Panc1 (cell line): ENCODE results near the gene SLC2A14.
"Not testable (repeated sequence)": the region's sequence is repeated elsewhere in the genome, so short reads cannot be mapped to it uniquely, and the experiment has no call there.

Source experiments
- POLR2AphosphoS5 ChIP-seq: IDR thresholded peaks from 2 replicates; pipeline ENCODE4 v1.6.1; 2012; ENCODE audit warnings: mild to moderate bottlenecking, low read depth, low read length, moderate library complexity
- TF ChIP-seq, protein P1 (sequence below): fragments of 450-650 bp; IDR thresholded peaks from 2 replicates; pipeline ENCODE4 v1.5.1; 2017; ENCODE audit warnings: mild to moderate bottlenecking

DNA sequence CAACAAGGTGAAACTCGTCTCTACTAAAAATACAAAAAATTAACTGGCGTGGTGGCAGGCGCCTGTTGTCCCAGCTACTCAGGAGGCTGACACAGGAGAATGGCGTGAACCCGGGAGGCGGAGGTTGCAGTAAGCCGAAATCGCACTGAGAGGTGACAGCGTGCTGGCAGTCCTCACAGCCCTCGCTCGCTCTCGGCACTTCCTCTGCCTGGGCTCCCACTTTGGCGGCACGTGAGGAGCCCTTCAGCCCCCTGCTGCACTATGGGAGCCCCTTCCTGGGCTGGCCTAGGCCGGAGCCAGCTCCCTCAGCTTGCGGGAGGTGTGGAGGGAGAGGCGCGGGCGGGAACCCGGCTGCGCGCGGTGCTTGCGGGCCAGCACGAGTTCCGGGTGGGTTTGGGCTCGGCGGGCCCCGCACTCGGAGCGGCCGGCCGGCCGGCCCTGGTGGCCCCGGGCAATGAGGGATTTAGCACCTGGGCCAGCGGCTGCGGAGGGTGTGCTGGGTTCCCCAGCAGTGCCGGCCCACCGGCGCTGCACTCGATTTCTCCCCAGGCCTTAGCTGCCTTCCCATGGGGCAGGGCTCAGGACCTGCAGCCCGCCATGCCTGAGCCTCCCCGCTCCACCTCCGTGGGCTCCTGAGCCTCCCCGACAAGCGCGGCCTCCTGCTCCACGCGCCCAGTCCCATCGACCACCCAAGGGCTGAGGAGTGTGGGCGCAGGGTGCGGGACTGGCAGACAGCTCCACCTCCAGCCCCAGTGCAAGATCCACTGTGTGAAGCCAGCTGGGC lies 8.4 kb upstream of the SLC2A14 start:
- not testable (repeated sequence) for TF ChIP-seq POLR2AphosphoS5
- TF ChIP-seq, protein P1, sequence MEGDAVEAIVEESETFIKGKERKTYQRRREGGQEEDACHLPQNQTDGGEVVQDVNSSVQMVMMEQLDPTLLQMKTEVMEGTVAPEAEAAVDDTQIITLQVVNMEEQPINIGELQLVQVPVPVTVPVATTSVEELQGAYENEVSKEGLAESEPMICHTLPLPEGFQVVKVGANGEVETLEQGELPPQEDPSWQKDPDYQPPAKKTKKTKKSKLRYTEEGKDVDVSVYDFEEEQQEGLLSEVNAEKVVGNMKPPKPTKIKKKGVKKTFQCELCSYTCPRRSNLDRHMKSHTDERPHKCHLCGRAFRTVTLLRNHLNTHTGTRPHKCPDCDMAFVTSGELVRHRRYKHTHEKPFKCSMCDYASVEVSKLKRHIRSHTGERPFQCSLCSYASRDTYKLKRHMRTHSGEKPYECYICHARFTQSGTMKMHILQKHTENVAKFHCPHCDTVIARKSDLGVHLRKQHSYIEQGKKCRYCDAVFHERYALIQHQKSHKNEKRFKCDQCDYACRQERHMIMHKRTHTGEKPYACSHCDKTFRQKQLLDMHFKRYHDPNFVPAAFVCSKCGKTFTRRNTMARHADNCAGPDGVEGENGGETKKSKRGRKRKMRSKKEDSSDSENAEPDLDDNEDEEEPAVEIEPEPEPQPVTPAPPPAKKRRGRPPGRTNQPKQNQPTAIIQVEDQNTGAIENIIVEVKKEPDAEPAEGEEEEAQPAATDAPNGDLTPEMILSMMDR: not testable (repeated sequence)
